GM21526 (cell line): ENCODE measurements around the gene PGA5.

ENCODE experiments used
- ATAC-seq: cut with Tn5 transposase; IDR thresholded peaks from one replicate; pipeline ENCODE4 v1.9.1; 2021; ENCODE audit warnings: moderate library complexity; ENCODE audit not compliant: unreplicated experiment, low FRiP score

Gene PGA5

GRCh38 chr11:61264795-61265194 is 23.8 kb downstream of the PGA5 start:
- no peak for ATAC-seq

- ATAC-seq, result no peak
These were observed 24.4 kb downstream of the PGA5 start for GRCh38 chr11:61265357-61265756.

- ATAC-seq, result no peak
These were observed 25.6 kb downstream of the PGA5 start for GRCh38 chr11:61266602-61267001.

GRCh38 chr11:61267437-61267841 is 26.5 kb downstream of the PGA5 start:
- ATAC-seq, result no peak

GRCh38 chr11:61268588-61269250 is 27.7 kb downstream of the PGA5 start:
- ATAC-seq, result no peak

GRCh38 chr11:61270354-61271076 is 29.5 kb downstream of the PGA5 start:
- ATAC-seq, result no peak

- ATAC-seq, result no peak
These were observed 31.8 kb downstream of the PGA5 start for GRCh38 chr11:61272731-61273130.

- ATAC-seq, result no peak
These were observed 32.5 kb downstream of the PGA5 start for GRCh38 chr11:61273178-61274078.

GRCh38 chr11:61274084-61274483 is 33.1 kb downstream of the PGA5 start:
- no peak for ATAC-seq

GRCh38 chr11:61275191-61275590 is 34.2 kb downstream of the PGA5 start:
- ATAC-seq, result no peak

- ATAC-seq, result no peak
These were observed 36.4 kb downstream of the PGA5 start for GRCh38 chr11:61277186-61278000.

GRCh38 chr11:61278001-61278470 is 37.1 kb downstream of the PGA5 start:
- ATAC-seq, result no peak

- no peak for ATAC-seq
These were observed 39.1 kb downstream of the PGA5 start for GRCh38 chr11:61279934-61280659.

GRCh38 chr11:61280883-61281580 is 40.1 kb downstream of the PGA5 start:
- ATAC-seq, result no peak

GRCh38 chr11:61281581-61282250 is 40.7 kb downstream of the PGA5 start:
- no peak for ATAC-seq

- ATAC-seq, result no peak
These were observed 42.6 kb downstream of the PGA5 start for GRCh38 chr11:61283613-61284012.

GRCh38 chr11:61287338-61287977 is 46.5 kb downstream of the PGA5 start:
- no peak for ATAC-seq
